ENCODE measurements around the gene RECQL5.

Gene RECQL5

GRCh38 chr17:75688209-75688825 lies 21.4 kb upstream of the RECQL5 start:
- no peak for DNase-seq
- no peak overlapping the region for H3K4me2 ChIP-seq (ENCODE audit: insufficient read depth, low read length)
- no peaks in the 10 kb centered on the region for H3K27me3 ChIP-seq (ENCODE audit: insufficient read depth, low read length, poor library complexity)
- H2AFZ ChIP-seq (ENCODE audit: low read depth, low read length) = no peak overlapping the region
- ATAC-seq (ENCODE audit: insufficient read depth, low read depth) = no peak
- no peak overlapping the region for H3K4me3 ChIP-seq (ENCODE audit: low read depth in 1 of 2, low read length in 2 of 2)
- H3K4me1 ChIP-seq (ENCODE audit: insufficient read depth, low read length) = no peaks in the 10 kb centered on the region
- H3K36me3 ChIP-seq (ENCODE audit: insufficient read depth, low read length) = peaks cover 57% of the 10 kb centered on the region
- no peak overlapping the region for H3K27ac ChIP-seq (ENCODE audit: low read length)
- TF ChIP-seq EZH2 (IDR thresholded peaks at IDR 0.05; ENCODE audit: borderline replicate concordance, low read depth, low read length, severe bottlenecking) (no peak), CTCF (IDR thresholded peaks at IDR 0.05; ENCODE audit: borderline replicate concordance, extremely low read depth, low read length, poor library complexity, severe bottlenecking) (no peak)
- H3K9ac ChIP-seq (ENCODE audit: low read depth, low read length) = no peak overlapping the region
- H3K79me2 ChIP-seq (ENCODE audit: insufficient read depth, low read length) = peaks cover 84% of the 10 kb centered on the region
- H4K20me1 ChIP-seq (ENCODE audit: insufficient read depth, low read length) = peaks cover 68% of the 10 kb centered on the region
- no peaks in the 10 kb centered on the region for H3K9me3 ChIP-seq (ENCODE audit: insufficient read depth, low read length, severe bottlenecking)

GRCh38 chr17:75685499-75685898 lies 18.5 kb upstream of the RECQL5 start:
- no peak for DNase-seq
- H3K4me2 ChIP-seq (ENCODE audit: insufficient read depth, low read length) = no peak overlapping the region

GRCh38 chr17:75684924-75685323 lies 18.0 kb upstream of the RECQL5 start:
- no peak for DNase-seq
- H3K36me3 ChIP-seq (ENCODE audit: insufficient read depth, low read length) = peaks cover 48% of the 10 kb centered on the region
- H3K27me3 ChIP-seq (ENCODE audit: insufficient read depth, low read length, poor library complexity) = no peaks in the 10 kb centered on the region
- no peaks in the 10 kb centered on the region for H3K9me3 ChIP-seq (ENCODE audit: insufficient read depth, low read length, severe bottlenecking)
- H4K20me1 ChIP-seq (ENCODE audit: insufficient read depth, low read length) = peaks cover 55% of the 10 kb centered on the region
- H2AFZ ChIP-seq (ENCODE audit: low read depth, low read length) = no peak overlapping the region
- TF ChIP-seq CTCF (IDR thresholded peaks at IDR 0.05; ENCODE audit: borderline replicate concordance, extremely low read depth, low read length, poor library complexity, severe bottlenecking) = no peak
- TF ChIP-seq EZH2 (IDR thresholded peaks at IDR 0.05; ENCODE audit: borderline replicate concordance, low read depth, low read length, severe bottlenecking) = no peak
- H3K27ac ChIP-seq (ENCODE audit: low read length) = no peak overlapping the region
- no peaks in the 10 kb centered on the region for H3K4me1 ChIP-seq (ENCODE audit: insufficient read depth, low read length)
- no peak overlapping the region for H3K9ac ChIP-seq (ENCODE audit: low read depth, low read length)
- no peak overlapping the region for H3K4me2 ChIP-seq (ENCODE audit: insufficient read depth, low read length)
- ATAC-seq (ENCODE audit: insufficient read depth, low read depth) = no peak
- H3K4me3 ChIP-seq (ENCODE audit: low read depth in 1 of 2, low read length in 2 of 2) = no peak overlapping the region
- peaks cover 89% of the 10 kb centered on the region for H3K79me2 ChIP-seq (ENCODE audit: insufficient read depth, low read length)

More at GRCh38 chr17:75685499-75685898, 18.5 kb upstream of the RECQL5 start:
- H3K27me3 ChIP-seq (ENCODE audit: insufficient read depth, low read length, poor library complexity) = no peaks in the 10 kb centered on the region
- H3K79me2 ChIP-seq (ENCODE audit: insufficient read depth, low read length) = peaks cover 88% of the 10 kb centered on the region
- peaks cover 47% of the 10 kb centered on the region for H3K36me3 ChIP-seq (ENCODE audit: insufficient read depth, low read length)
- TF ChIP-seq CTCF (IDR thresholded peaks at IDR 0.05; ENCODE audit: borderline replicate concordance, extremely low read depth, low read length, poor library complexity, severe bottlenecking) (no peak), EZH2 (IDR thresholded peaks at IDR 0.05; ENCODE audit: borderline replicate concordance, low read depth, low read length, severe bottlenecking) (no peak)
- H4K20me1 ChIP-seq (ENCODE audit: insufficient read depth, low read length) = peaks cover 57% of the 10 kb centered on the region
- H3K4me3 ChIP-seq (ENCODE audit: low read depth in 1 of 2, low read length in 2 of 2) = no peak overlapping the region
- H3K27ac ChIP-seq (ENCODE audit: low read length) = no peak overlapping the region
- ATAC-seq (ENCODE audit: insufficient read depth, low read depth) = no peak
- no peaks in the 10 kb centered on the region for H3K4me1 ChIP-seq (ENCODE audit: insufficient read depth, low read length)
- no peak overlapping the region for H3K9ac ChIP-seq (ENCODE audit: low read depth, low read length)
- H3K9me3 ChIP-seq (ENCODE audit: insufficient read depth, low read length, severe bottlenecking) = no peaks in the 10 kb centered on the region
- H2AFZ ChIP-seq (ENCODE audit: low read depth, low read length) = no peak overlapping the region
